Measurements from ENCODE around the gene IGF2BP2. TPM values are rescaled to one million over a fixed set of nuclear protein-coding genes. Genes with fewer than 3 reads are reported as not detected.
"Not testable (repeated sequence)": the region's sequence is repeated elsewhere in the genome, so short reads cannot be mapped to it uniquely, and the experiment has no call there.

IGF2BP2 gene
- total RNA-seq, 6 experiments from 2014 or later, result 97.2 to 111 (median 100.0) TPM

GRCh38 chr3:185857208-185857607, 32.4 kb upstream of the IGF2BP2 start:
- Mint-ChIP-seq H3K27ac (no peak overlapping the region), H3K4me3 (no peak overlapping the region), H3K27me3 (ENCODE audit: insufficient read depth) (peaks cover 3% of the 10 kb centered on the region), H3K9me3 (peaks cover 13% of the 10 kb centered on the region), H3K36me3 (ENCODE audit: low read depth) (peaks cover 5% of the 10 kb centered on the region; the same call in 1 of the 2 replicates), H3K4me1 (ENCODE audit: low read depth) (no peaks in the 10 kb centered on the region)
- TF ChIP-seq, protein P1, sequence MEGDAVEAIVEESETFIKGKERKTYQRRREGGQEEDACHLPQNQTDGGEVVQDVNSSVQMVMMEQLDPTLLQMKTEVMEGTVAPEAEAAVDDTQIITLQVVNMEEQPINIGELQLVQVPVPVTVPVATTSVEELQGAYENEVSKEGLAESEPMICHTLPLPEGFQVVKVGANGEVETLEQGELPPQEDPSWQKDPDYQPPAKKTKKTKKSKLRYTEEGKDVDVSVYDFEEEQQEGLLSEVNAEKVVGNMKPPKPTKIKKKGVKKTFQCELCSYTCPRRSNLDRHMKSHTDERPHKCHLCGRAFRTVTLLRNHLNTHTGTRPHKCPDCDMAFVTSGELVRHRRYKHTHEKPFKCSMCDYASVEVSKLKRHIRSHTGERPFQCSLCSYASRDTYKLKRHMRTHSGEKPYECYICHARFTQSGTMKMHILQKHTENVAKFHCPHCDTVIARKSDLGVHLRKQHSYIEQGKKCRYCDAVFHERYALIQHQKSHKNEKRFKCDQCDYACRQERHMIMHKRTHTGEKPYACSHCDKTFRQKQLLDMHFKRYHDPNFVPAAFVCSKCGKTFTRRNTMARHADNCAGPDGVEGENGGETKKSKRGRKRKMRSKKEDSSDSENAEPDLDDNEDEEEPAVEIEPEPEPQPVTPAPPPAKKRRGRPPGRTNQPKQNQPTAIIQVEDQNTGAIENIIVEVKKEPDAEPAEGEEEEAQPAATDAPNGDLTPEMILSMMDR (IDR thresholded peaks at IDR 0.05), result no peak
- DNase-seq, result no peak

DNA sequence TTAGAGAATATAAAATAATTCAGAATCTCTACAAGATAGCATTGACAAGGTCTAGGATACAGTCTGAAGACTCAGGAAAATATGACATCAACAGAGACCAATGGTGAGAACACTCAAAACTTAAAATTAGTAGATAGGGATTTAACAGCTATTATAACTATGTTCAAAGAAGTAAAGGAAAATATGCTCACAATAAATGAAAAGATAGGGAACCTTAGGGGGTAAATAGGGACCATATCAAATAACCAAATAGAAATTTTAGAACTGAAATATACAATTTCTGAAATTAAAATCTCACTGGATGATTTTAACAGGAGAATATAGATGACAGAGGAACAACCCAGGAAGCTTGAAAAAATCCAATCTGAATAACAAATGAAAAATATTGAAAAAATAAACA, 31.8 kb upstream of the IGF2BP2 start:
- H3K27ac Mint-ChIP-seq, result no peak overlapping the region
- H3K27me3 Mint-ChIP-seq (ENCODE audit: insufficient read depth), result peaks cover 3% of the 10 kb centered on the region
- TF ChIP-seq, protein P1 (IDR thresholded peaks at IDR 0.05), result no peak
- H3K4me3 Mint-ChIP-seq, result no peak overlapping the region
- DNase-seq, result no peak
- no peaks in the 10 kb centered on the region for H3K4me1 Mint-ChIP-seq (ENCODE audit: low read depth)
- peaks cover 13% of the 10 kb centered on the region for H3K9me3 Mint-ChIP-seq
- H3K36me3 Mint-ChIP-seq (ENCODE audit: low read depth), result peaks cover 5% of the 10 kb centered on the region; the same call in 1 of the 2 replicates

DNA sequence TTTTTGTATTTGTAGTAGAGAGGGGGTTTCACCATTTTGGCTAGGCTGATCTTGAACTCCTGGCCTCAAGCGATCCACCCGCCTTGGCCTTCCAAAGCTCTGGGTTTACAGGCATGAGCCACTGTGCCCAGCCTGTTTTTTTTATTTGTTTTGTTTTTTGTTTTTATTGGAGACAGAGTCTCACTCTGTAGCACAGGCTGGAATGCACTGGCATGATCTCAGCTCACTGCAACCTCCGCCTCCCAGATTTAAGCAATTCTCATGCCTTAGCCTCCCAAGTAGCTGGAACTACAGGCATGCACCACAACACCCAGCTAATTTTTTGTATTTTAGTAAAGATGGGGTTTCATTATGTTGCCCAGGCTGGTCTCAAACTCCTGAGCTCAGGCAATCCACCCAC, 28.9 kb upstream of the IGF2BP2 start:
- not testable (repeated sequence) for H3K4me1 Mint-ChIP-seq (ENCODE audit: low read depth); H3K27ac Mint-ChIP-seq; H3K27me3 Mint-ChIP-seq (ENCODE audit: insufficient read depth); H3K36me3 Mint-ChIP-seq (ENCODE audit: low read depth); H3K4me3 Mint-ChIP-seq
- peak; percentile 53 for DNase-seq
- H3K9me3 Mint-ChIP-seq, result peaks cover 13% of the 10 kb centered on the region

DNA sequence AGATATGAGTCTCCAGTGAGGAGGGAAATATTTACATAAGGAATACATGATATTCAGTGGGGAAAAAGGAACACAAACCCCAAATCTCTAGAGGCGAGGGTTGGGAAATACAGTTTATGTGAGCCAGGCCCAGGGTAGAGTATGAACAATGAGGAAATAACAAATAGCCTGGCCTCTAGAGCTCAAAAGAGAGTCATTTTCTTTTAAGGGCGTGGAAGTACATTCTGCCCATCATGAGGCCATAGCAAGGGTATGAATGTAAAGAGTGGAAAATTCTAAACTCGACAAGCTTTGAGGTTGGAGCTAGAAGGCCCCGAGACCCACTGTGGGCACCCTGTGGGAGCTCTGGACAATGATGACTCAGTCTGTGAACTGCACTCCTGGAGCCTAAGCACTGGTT, 27.8 kb upstream of the IGF2BP2 start:
- TF ChIP-seq, protein P1 (IDR thresholded peaks at IDR 0.05), result no peak
- Mint-ChIP-seq H3K4me3 (no peak overlapping the region), H3K4me1 (ENCODE audit: low read depth) (peaks cover 3% of the 10 kb centered on the region), H3K27ac (no peak overlapping the region), H3K27me3 (ENCODE audit: insufficient read depth) (no peaks in the 10 kb centered on the region; the same call in 1 of the 2 replicates), H3K36me3 (ENCODE audit: low read depth) (peaks cover 5% of the 10 kb centered on the region; the same call in 1 of the 2 replicates), H3K9me3 (peaks cover 13% of the 10 kb centered on the region)
- DNase-seq, result no peak

DNA sequence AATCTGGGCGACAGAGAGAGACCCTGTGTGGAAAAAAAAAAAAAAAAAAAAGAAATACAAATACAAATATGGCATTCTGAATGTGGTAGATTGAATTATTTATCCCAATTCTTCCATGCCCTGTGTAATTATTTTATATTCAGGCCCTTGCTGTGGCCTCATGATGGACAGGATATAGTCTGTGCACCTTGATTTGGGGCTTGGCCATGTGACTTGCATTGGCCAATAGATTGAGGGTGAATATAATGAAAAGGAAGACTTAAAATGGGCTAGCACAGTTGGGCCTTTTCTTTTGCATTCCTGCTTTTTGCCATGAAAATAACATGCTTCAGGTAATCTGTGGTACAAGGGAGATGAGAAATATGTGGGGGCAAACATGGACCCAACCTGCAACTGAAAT, 27.1 kb upstream of the IGF2BP2 start:
- TF ChIP-seq, protein P1 (IDR thresholded peaks at IDR 0.05), result no peak
- Mint-ChIP-seq H3K4me3 (no peak overlapping the region), H3K27ac (no peak overlapping the region), H3K36me3 (ENCODE audit: low read depth) (peaks cover 4% of the 10 kb centered on the region; the same call in 1 of the 2 replicates), H3K9me3 (peaks cover 10% of the 10 kb centered on the region), H3K4me1 (ENCODE audit: low read depth) (peaks cover 8% of the 10 kb centered on the region), H3K27me3 (ENCODE audit: insufficient read depth) (no peaks in the 10 kb centered on the region; the same call in 1 of the 2 replicates)
- no peak for DNase-seq

DNA sequence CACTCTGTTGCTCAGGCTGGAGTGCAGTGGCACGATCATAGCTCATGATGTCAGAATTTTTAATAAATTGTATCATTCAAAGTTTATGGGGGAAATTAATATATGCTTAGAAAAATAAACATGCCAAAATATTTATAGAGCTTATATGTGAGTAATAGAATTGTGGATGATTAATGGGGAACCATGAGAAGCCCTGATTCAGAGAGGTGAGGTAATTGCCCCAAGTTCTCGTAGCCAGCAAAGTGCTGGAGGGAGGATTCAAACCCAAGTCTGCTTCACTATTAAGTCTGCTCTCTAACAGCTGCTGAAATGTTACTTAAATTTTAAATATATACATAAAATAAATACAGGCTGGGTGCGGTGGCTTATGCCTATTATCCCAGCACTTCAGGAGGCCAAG, 26.2 kb upstream of the IGF2BP2 start:
- H3K4me3 Mint-ChIP-seq, result no peak overlapping the region
- no peak overlapping the region for H3K27ac Mint-ChIP-seq
- H3K36me3 Mint-ChIP-seq (ENCODE audit: low read depth), result no peaks in the 10 kb centered on the region
- H3K4me1 Mint-ChIP-seq (ENCODE audit: low read depth), result peaks cover 8% of the 10 kb centered on the region
- peaks cover 2% of the 10 kb centered on the region for H3K9me3 Mint-ChIP-seq
- DNase-seq, result peak; percentile 4
- TF ChIP-seq, protein P1 (IDR thresholded peaks at IDR 0.05), result no peak
- H3K27me3 Mint-ChIP-seq (ENCODE audit: insufficient read depth), result no peaks in the 10 kb centered on the region; the same call in 1 of the 2 replicates
